ENCODE measurements around the gene PLLP.

Gene PLLP

GRCh38 chr16:57234707-57235092 lies 49.8 kb downstream of the PLLP start:
- Mint-ChIP-seq H3K27ac (peak overlapping the region; percentile 51), H3K9me3 (no peaks in the 10 kb centered on the region), H3K36me3 (peaks cover 96% of the 10 kb centered on the region), H3K4me1 (peaks cover 13% of the 10 kb centered on the region), H3K4me3 (no peak overlapping the region)
- ATAC-seq = no peak
- DNase-seq (ENCODE audit: low spot score in 2 of 2) = no peak

GRCh38 chr16:57233944-57234706 lies 50.3 kb downstream of the PLLP start:
- no peaks in the 10 kb centered on the region for H3K9me3 Mint-ChIP-seq
- H3K4me3 Mint-ChIP-seq = no peak overlapping the region
- peaks cover 96% of the 10 kb centered on the region for H3K36me3 Mint-ChIP-seq
- DNase-seq (ENCODE audit: low spot score in 2 of 2) (no peak), ATAC-seq (no peak)
- peak overlapping the region; percentile 51 for H3K27ac Mint-ChIP-seq
- peaks cover 13% of the 10 kb centered on the region for H3K4me1 Mint-ChIP-seq

- peaks cover 99% of the 10 kb centered on the region for H3K36me3 Mint-ChIP-seq
These were observed 52.6 kb downstream of the PLLP start for GRCh38 chr16:57231821-57232350.

DNA sequence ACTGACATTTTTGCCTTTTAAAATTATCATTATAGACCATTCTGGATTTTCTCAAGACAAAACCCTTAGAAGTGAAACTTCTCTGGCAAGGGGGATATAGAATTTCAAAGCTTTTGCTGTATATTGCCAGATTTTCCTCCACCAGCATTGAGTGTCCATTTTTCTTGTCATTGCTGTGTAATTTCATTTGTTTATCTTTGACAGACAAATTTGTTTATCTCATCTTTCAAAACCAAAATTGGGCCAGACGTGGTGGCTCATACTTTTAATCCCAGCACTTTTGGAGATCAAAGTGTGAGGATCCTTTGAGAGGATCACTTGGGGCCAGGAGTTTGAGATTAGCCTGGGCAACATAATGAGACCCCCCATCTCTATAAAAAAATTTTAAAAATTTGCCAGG lies 55.4 kb downstream of the PLLP start:
- Mint-ChIP-seq H3K4me3 (no peak overlapping the region), H3K27ac (no peak overlapping the region), H3K9me3 (no peaks in the 10 kb centered on the region), H3K4me1 (no peaks in the 10 kb centered on the region), H3K36me3 (peaks cover 99% of the 10 kb centered on the region)
- ATAC-seq = no peak
- no peak for DNase-seq (ENCODE audit: low spot score in 2 of 2)

More at GRCh38 chr16:57231821-57232350, 52.6 kb downstream of the PLLP start:
- no peak overlapping the region for H3K27ac Mint-ChIP-seq
- H3K4me3 Mint-ChIP-seq = no peak overlapping the region
- no peaks in the 10 kb centered on the region for H3K9me3 Mint-ChIP-seq
- H3K4me1 Mint-ChIP-seq = peaks cover 13% of the 10 kb centered on the region
- DNase-seq (ENCODE audit: low spot score in 2 of 2) (no peak), ATAC-seq (no peak)

DNA sequence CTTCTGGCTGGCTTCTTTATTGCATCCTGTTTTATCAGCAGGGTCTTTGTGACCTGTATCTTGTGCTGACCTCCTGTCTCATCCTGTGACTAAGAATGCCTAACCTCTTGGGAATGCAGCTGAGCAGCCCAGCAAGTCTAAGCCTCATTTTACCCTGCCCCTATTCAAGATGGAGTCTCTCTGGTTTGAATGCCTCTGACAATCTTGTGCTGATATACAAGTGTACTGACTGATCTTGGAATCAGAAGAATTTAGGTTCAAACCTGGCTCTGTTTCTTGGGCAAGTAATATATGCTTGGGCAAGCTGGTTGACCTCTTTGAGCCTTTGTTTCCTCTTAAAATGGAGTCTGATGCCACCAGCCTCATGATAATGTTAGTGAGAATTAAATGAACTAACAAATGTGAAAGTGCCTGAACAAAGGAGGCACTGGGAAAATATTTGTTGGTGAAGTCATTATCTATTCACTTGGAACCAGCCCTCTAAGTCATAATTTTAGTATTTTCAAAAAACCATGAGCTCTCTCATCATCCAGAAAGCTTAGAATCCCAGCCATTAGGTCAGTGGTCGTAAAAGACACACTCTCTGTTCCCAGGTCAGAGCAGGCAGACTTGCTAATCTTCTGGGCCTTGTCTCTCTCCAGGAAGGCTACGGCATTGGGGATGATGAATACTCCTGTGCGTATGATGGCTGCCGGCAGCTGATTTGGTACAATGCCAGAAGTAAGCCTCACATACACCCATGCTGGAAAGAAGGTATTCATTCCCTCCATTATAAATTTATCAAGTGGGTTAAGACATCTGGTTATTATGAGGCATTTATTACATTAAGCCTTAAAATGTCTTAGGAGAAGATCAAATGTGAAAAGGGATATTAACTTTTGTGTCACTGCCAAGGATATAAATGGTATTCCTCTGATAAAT lies 57.5 kb downstream of the PLLP start:
- Mint-ChIP-seq H3K27ac (peak overlapping the region; percentile 43), H3K36me3 (peaks cover 100% of the 10 kb centered on the region), H3K4me3 (no peak overlapping the region)

DNA sequence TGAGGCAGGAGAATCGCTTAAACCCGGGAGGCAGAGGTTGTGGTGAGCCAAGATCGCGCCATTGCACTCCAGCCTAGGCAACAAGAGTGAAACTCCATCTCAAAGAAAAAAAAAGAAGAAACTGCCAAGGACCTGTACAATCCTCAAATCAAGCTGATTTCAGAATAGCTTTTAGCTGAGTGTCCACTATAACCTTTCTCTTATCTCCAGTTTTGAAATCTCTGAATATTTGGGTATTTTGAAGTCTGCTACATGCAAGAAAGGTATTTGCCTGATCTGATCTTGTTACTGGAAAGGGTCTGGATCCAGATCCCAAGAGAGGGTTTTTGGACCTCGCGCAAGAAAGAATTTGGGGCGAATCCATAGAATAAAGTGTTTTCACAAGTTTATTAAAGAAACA lies 58.5 kb downstream of the PLLP start:
- peaks cover 100% of the 10 kb centered on the region for H3K36me3 Mint-ChIP-seq
- no peak for DNase-seq (ENCODE audit: low spot score in 2 of 2)
- H3K9me3 Mint-ChIP-seq = no peaks in the 10 kb centered on the region
- H3K4me3 Mint-ChIP-seq = no peak overlapping the region
- ATAC-seq = no peak
- H3K4me1 Mint-ChIP-seq = no peaks in the 10 kb centered on the region
- no peak overlapping the region for H3K27ac Mint-ChIP-seq

More for the DNA sequence above, 57.5 kb downstream of the PLLP start:
- ATAC-seq (no peak), DNase-seq (ENCODE audit: low spot score in 2 of 2) (no peak)
- Mint-ChIP-seq H3K4me1 (no peaks in the 10 kb centered on the region), H3K9me3 (no peaks in the 10 kb centered on the region)

DNA sequence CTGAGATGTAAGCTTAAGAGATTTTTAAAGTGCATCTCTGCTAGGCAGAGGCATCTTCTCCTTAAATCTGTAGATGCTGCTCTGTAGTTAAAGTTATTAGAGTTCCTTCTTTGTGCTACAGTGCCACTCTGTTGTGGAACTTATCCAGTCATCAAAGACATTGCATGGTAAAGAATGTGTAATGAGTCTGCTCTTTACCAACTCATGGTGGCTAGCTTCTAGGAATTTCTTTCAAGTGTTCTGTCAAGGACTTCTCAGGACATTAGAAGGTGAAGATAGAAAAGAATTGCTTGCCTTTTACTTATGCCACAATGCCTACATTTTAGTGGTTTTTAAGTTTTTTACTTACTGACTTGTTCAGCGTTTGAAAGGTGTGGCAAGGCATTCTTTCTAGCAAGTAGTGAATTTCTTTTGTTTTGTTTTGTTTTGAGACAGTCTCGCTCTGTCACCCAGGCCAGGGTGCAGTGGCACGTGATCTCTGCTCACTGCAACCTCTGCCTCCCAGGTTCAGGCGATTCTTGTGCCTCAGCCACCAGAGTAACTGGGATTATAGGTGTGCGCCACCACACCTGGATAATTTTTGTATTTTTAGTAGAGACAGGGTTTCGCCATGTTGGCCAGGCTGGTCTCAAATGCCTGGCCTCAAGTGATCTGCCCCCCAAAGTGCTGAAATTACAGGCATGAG lies 59.7 kb downstream of the PLLP start:
- H3K9me3 Mint-ChIP-seq = no peaks in the 10 kb centered on the region
- no peak overlapping the region for H3K27ac Mint-ChIP-seq
- H3K4me3 Mint-ChIP-seq = no peak overlapping the region
- DNase-seq (ENCODE audit: low spot score in 2 of 2) (no peak), ATAC-seq (no peak)
- H3K36me3 Mint-ChIP-seq = peaks cover 100% of the 10 kb centered on the region
- H3K4me1 Mint-ChIP-seq = no peaks in the 10 kb centered on the region

DNA sequence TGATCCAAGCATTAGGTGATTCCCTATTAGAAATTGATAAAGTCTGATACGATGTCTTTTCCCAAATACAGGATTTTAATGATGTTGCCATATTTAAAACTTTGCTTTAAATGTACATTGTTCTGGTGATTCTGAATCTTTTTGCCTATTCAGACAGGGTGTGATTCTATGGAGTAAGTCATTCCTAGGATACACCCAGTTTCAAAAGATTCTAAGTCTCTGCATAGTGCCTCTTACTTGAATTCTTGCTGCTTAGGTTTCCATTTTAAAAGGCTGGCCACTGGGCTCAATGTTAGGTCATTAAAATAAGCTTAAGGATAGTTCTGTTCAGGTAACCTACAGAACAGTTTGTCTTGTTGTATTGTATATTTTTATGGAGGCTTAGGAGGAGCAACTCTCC lies 61.4 kb downstream of the PLLP start:
- DNase-seq (ENCODE audit: low spot score in 2 of 2) (no peak), ATAC-seq (no peak)
- Mint-ChIP-seq H3K27ac (no peak overlapping the region), H3K4me1 (no peaks in the 10 kb centered on the region), H3K36me3 (peaks cover 100% of the 10 kb centered on the region), H3K4me3 (no peak overlapping the region), H3K9me3 (no peaks in the 10 kb centered on the region)

DNA sequence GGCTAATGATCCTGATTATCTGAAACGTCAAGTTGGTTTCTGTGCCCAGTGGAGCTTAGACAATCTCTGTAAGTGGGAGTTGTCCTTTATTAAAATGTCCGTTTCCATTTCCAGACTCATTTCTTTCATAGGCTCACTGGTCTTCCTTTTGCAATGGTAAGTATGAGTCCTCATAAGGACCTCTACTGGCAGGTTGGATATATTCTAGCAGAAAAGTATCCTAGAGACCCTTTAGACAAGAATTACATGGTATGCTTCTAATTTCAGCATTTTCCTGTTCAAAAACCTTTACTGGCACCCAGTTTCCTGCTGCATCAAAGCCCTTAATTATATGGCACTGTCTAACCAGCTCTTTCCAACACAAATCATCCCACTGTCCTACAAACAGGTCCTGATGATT lies 67.5 kb downstream of the PLLP start:
- no peak for ATAC-seq
- H3K9me3 Mint-ChIP-seq = peaks cover 9% of the 10 kb centered on the region

GRCh38 chr16:57213462-57213861 lies 71.0 kb downstream of the PLLP start:
- Mint-ChIP-seq H3K36me3 (peaks cover 100% of the 10 kb centered on the region), H3K27ac (no peak overlapping the region), H3K4me1 (no peaks in the 10 kb centered on the region), H3K9me3 (peaks cover 9% of the 10 kb centered on the region), H3K4me3 (no peak overlapping the region)
- no peak for ATAC-seq
- no peak for DNase-seq (ENCODE audit: low spot score in 2 of 2)

More for the DNA sequence above, 67.5 kb downstream of the PLLP start:
- H3K4me1 Mint-ChIP-seq = no peaks in the 10 kb centered on the region
- no peak overlapping the region for H3K27ac Mint-ChIP-seq
- no peak for DNase-seq (ENCODE audit: low spot score in 2 of 2)
- H3K4me3 Mint-ChIP-seq = no peak overlapping the region
- H3K36me3 Mint-ChIP-seq = peaks cover 100% of the 10 kb centered on the region

DNA sequence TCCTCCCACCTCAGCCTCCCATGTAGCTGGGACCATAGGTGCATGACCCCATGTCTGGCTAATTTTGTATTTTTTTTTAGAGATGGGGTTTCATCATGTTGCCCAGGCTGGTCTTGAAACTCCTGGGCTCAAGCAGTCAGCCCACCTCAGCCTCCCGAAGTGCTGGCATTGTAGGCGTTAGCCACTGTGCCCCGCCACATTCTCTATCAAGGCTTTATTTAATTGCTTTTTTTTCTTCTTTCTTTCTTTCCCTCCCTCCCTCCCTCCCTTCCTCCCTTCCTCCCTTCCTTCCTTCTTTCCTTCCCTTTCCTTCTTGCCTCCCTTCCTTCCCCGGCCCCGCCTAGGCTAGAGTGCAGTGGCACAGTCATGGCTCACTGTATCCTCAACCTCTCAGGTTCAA lies 74.7 kb downstream of the PLLP start:
- H3K36me3 Mint-ChIP-seq = peaks cover 96% of the 10 kb centered on the region
- DNase-seq (ENCODE audit: low spot score in 2 of 2) = no peak
- no peak overlapping the region for H3K4me3 Mint-ChIP-seq
- ATAC-seq = no peak
- H3K9me3 Mint-ChIP-seq = no peaks in the 10 kb centered on the region
- H3K27ac Mint-ChIP-seq = no peak overlapping the region
- no peaks in the 10 kb centered on the region for H3K4me1 Mint-ChIP-seq

DNA sequence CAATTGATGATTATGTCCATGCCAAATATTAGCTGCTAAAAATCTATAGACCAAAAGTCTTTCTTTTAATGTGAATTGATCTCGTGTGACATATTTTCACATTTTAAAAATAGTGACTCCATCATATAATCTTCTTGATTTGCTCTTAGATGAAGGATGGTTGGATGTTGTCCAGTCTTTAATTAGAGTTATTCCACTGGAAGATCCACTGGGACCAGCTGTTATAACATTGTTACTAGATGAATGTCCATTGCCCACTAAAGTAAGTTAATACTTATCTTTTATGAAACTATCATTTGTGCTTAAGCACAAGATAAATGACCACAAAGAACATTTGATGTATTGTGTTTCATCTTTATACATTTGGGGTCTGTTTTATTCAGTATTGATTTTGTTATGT lies 75.5 kb downstream of the PLLP start:
- H3K36me3 Mint-ChIP-seq = peaks cover 87% of the 10 kb centered on the region
- H3K4me1 Mint-ChIP-seq = no peaks in the 10 kb centered on the region
- DNase-seq (ENCODE audit: low spot score in 2 of 2) (no peak), ATAC-seq (no peak)
- no peak overlapping the region for H3K4me3 Mint-ChIP-seq
- H3K9me3 Mint-ChIP-seq = no peaks in the 10 kb centered on the region
- no peak overlapping the region for H3K27ac Mint-ChIP-seq
